Glutamatergic neuron (in vitro differentiated cells): ENCODE data around the gene APLP2. TPM values are rescaled to one million over a fixed set of nuclear protein-coding genes. Genes with fewer than 3 reads are reported as not detected.

Experiments
- DNase-seq: peaks from one replicate; pipeline ENCODE4 v3.0.0; 2022
- H3K27ac Mint-ChIP-seq: one replicate; pipeline ENCODE4 v1.8.0; 2020; ENCODE audit warnings: mild to moderate bottlenecking, mixed read lengths, inconsistent platforms; ENCODE audit not compliant: unreplicated experiment
- H3K27me3 Mint-ChIP-seq: one replicate; pipeline ENCODE4 v1.8.0; 2020; ENCODE audit warnings: mild to moderate bottlenecking, moderate library complexity, mixed read lengths, inconsistent platforms; ENCODE audit not compliant: unreplicated experiment
- H3K36me3 Mint-ChIP-seq: one replicate; pipeline ENCODE4 v1.8.0; 2020; ENCODE audit warnings: mild to moderate bottlenecking, mixed read lengths, inconsistent platforms; ENCODE audit not compliant: unreplicated experiment
- H3K4me1 Mint-ChIP-seq: one replicate; pipeline ENCODE4 v1.8.0; 2020; ENCODE audit warnings: mild to moderate bottlenecking, low read depth, mixed read lengths, inconsistent platforms; ENCODE audit not compliant: unreplicated experiment
- H3K4me3 Mint-ChIP-seq: one replicate; pipeline ENCODE4 v1.8.0; 2020; ENCODE audit warnings: mild to moderate bottlenecking, mixed read lengths, inconsistent platforms; ENCODE audit not compliant: unreplicated experiment
- H3K9me3 Mint-ChIP-seq: one replicate; pipeline ENCODE4 v1.8.0; 2020; ENCODE audit warnings: mild to moderate bottlenecking, moderate library complexity, mixed read lengths, inconsistent platforms; ENCODE audit not compliant: unreplicated experiment
- total RNA-seq: library from RNA; stranded (reverse); fragmentation: NEBNext Ultra II Directional; extraction: Animal tissue kit (Norgen Biotek cat#: 25700); gene quantifications from one replicate; pipeline ENCODE4 v1.2.1, GENCODE V29; 2021; ENCODE audit not compliant: unreplicated experiment
- TF ChIP-seq, protein P1 (sequence below): fragments of 200-600 bp; sonication (generic); IDR thresholded peaks from one replicate; pipeline ENCODE4 v1.5.0; 2021; ENCODE audit not compliant: partially characterized antibody, unreplicated experiment

Gene APLP2
- total RNA-seq, 1 donor from 2014 or later: 183 TPM

DNA sequence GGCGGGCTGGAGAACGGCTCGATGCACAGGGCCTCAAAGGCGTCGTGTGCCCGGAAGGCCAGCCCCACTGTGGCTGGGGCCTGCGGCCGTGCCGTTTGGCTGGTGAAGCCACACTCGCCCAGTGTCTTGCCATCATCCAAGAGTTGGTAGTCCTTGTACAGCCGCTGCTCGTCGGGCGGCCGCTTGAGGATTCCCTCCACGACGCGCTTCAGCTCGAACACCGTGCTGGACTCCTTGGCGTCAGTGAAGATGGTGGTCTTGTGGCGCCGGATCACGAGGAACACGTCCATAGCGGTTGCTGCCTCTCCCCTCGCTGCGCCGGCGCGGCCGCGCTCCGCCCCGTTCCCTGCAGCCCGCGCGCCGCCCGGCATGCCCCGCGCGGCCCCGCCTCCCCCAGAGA is 36.8 kb upstream of the APLP2 start:
- Mint-ChIP-seq H3K4me3 (no peak overlapping the region), H3K9me3 (no peaks in the 10 kb centered on the region), H3K27me3 (no peaks in the 10 kb centered on the region), H3K36me3 (no peaks in the 10 kb centered on the region), H3K4me1 (no peaks in the 10 kb centered on the region), H3K27ac (no peak overlapping the region)
- no peak for DNase-seq
- TF ChIP-seq, protein P1, sequence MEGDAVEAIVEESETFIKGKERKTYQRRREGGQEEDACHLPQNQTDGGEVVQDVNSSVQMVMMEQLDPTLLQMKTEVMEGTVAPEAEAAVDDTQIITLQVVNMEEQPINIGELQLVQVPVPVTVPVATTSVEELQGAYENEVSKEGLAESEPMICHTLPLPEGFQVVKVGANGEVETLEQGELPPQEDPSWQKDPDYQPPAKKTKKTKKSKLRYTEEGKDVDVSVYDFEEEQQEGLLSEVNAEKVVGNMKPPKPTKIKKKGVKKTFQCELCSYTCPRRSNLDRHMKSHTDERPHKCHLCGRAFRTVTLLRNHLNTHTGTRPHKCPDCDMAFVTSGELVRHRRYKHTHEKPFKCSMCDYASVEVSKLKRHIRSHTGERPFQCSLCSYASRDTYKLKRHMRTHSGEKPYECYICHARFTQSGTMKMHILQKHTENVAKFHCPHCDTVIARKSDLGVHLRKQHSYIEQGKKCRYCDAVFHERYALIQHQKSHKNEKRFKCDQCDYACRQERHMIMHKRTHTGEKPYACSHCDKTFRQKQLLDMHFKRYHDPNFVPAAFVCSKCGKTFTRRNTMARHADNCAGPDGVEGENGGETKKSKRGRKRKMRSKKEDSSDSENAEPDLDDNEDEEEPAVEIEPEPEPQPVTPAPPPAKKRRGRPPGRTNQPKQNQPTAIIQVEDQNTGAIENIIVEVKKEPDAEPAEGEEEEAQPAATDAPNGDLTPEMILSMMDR: no peak

DNA sequence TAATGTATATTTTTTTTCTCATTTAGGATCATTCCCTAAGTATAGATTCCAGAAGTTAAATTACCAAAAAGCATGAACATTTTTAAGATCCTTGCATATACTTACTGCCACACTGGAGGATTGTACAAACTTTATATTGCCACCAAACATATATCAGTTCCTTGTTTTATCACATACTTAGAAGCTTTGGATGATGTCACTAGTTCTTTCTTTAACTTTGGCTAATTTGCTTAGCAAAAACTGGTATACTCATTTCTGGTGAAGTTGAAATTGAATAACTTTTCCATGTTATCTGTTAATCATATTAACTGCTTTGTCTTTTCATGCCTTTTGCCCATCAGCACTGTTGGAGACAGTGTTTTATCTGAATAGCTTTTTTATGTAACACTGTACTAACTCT is 35.5 kb upstream of the APLP2 start:
- Mint-ChIP-seq H3K36me3 (no peaks in the 10 kb centered on the region), H3K9me3 (no peaks in the 10 kb centered on the region), H3K27ac (no peak overlapping the region), H3K27me3 (no peaks in the 10 kb centered on the region), H3K4me3 (no peak overlapping the region), H3K4me1 (no peaks in the 10 kb centered on the region)
- TF ChIP-seq, protein P1: no peak
- no peak for DNase-seq

DNA sequence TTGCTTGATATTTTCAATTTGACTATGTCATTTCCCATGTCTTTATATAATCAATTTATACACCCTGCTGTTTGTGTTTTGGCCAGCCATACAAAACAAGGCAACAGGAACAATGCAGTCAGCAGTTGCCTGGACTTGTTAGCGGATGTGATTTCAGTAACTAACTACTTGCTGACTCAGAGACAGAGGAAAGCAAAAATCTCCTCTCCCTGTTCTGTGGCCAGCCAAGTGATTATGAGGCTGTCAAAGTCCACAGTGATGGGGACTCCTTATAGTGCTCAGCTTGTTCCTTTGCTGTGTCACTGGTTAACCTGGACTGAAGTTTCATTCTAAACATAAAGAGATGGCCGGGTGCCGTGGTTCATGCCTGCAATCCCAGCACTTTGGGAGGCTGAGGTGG is 32.6 kb upstream of the APLP2 start:
- H3K27ac Mint-ChIP-seq: no peak overlapping the region
- no peaks in the 10 kb centered on the region for H3K27me3 Mint-ChIP-seq
- H3K9me3 Mint-ChIP-seq: no peaks in the 10 kb centered on the region
- TF ChIP-seq, protein P1: no peak
- no peaks in the 10 kb centered on the region for H3K36me3 Mint-ChIP-seq
- no peaks in the 10 kb centered on the region for H3K4me1 Mint-ChIP-seq
- H3K4me3 Mint-ChIP-seq: no peak overlapping the region
- no peak for DNase-seq

DNA sequence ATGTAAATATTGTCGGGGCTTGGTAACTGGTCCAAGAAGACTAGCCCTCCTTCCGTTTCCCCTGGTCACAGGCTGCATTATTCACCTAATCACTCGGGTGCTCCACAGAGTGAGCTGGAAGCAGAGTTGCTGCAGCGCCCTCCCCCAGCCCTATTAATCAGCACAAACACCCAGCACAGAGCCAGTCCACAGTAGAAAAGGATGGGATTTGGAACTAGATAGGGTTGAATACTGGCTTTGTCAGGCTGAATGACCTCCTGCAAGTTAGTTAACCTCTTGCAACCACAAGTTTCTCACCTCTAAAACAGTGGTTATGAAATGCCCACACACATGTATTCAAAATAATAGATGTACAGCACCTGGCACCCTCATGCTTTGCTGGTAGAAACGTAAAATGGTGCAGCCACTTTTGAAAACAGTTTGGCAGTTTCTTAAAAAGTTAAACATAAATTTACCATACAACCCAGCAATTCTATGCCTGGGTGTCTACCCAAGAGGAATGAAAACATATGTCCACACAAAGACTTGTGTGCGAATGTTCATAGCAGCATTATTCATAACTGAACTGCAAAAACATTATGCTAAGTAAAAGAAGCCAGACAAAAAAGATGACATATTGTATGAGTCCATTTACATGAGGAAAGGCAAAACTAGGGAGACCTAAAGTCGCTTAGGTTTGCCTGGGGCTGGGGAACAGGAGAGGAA is 31.7 kb upstream of the APLP2 start:
- Mint-ChIP-seq H3K9me3 (no peaks in the 10 kb centered on the region), H3K27ac (no peak overlapping the region), H3K36me3 (peaks cover 2% of the 10 kb centered on the region), H3K27me3 (no peaks in the 10 kb centered on the region), H3K4me3 (no peak overlapping the region), H3K4me1 (no peaks in the 10 kb centered on the region)
- TF ChIP-seq, protein P1: no peak
- no peak for DNase-seq

DNA sequence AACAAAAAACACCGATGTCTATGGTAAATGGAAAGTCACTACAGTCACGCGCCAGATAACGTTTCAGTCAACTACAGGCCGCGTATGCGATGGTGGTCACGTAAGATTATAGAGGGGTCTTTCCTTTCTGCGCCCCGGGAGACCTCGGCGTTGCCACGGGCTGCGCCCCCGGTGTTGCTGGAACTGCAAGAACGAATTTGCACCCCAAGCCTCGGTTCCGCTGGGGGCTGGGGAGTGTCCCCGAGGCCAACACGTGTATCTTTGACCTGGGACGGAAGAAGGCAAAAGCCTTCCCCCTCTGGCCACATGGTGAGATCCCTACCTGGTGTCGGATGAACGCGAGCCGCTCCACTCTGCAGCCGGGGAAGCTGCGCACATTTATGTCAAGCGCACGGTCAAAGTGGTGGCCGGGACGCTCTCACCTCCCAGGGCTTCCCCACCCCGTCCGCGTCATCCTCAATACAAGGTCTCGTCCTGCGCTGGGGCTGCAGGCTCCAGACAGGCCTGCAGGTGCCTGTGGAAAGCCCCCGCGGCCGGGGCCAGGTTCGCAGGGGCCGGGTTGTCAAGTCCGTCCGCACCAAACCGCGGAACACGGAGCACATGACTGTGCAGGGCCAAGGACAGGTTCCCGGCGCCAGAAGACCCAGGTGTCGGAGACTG is 29.3 kb upstream of the APLP2 start:
- H3K27me3 Mint-ChIP-seq: no peaks in the 10 kb centered on the region
- H3K4me3 Mint-ChIP-seq: no peak overlapping the region
- H3K36me3 Mint-ChIP-seq: peaks cover 5% of the 10 kb centered on the region
- H3K9me3 Mint-ChIP-seq: no peaks in the 10 kb centered on the region
- no peak overlapping the region for H3K27ac Mint-ChIP-seq
- no peak for DNase-seq
- TF ChIP-seq, protein P1: no peak
- no peaks in the 10 kb centered on the region for H3K4me1 Mint-ChIP-seq
